ES-I3 (cell line): ENCODE data around the gene EEF1AKMT3.

Source experiments
- H3K36me3 ChIP-seq: 2 replicates; pipeline ENCODE4 v1.6.1; 2013; ENCODE audit warnings: mild to moderate bottlenecking, low read length, control low read depth, moderate library complexity; ENCODE audit not compliant: insufficient read depth
- H3K4me1 ChIP-seq: 2 replicates; pipeline ENCODE4 v1.6.1; 2013; ENCODE audit warnings: mild to moderate bottlenecking, control low read depth, low read length; ENCODE audit not compliant: insufficient read depth
- H3K9ac ChIP-seq: 2 replicates; pipeline ENCODE4 v1.6.1; 2013; ENCODE audit warnings: low read depth, mild to moderate bottlenecking, low read length, moderate library complexity
- H3K9me3 ChIP-seq: 2 replicates; pipeline ENCODE4 v1.6.1; 2013; ENCODE audit warnings: mild to moderate bottlenecking, low read length, moderate library complexity; ENCODE audit not compliant: control insufficient read depth, insufficient read depth

Gene EEF1AKMT3

DNA sequence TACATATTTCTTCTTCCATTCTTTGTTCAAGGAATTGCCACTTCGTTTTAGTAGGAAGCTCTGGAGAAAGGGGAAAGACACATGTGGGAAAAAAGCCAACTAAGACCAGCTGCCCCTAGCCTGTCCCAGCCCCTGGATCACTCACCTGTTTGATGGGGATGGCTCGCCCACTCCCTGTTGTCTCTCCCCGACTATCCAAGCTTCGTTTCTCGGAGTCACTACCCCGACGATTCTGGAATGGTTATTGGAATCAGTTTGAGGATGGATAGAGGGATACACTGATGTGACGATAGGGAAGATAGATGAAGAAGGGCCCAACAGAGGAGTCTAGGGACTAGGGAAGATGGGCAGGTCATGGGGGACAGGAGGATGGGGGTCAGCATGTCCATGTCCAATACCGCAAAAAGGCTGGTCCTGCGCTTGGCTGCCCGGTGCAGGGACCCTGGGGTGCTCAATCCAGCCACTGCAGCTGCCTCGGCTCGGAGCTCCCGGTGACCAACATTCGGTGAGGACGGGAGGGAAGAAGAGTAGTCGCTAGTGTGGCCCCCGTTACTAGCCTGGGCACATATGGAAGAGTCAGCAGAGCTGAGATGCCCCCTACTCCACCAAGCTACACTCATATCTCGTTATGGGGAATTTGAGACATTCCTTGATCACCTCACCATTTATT, 40.9 kb upstream of the EEF1AKMT3 start:
- peaks cover 6% of the 10 kb centered on the region for H3K4me1 ChIP-seq
- no peaks in the 10 kb centered on the region for H3K36me3 ChIP-seq
- no peak overlapping the region for H3K9ac ChIP-seq
- H3K9me3 ChIP-seq = no peaks in the 10 kb centered on the region

DNA sequence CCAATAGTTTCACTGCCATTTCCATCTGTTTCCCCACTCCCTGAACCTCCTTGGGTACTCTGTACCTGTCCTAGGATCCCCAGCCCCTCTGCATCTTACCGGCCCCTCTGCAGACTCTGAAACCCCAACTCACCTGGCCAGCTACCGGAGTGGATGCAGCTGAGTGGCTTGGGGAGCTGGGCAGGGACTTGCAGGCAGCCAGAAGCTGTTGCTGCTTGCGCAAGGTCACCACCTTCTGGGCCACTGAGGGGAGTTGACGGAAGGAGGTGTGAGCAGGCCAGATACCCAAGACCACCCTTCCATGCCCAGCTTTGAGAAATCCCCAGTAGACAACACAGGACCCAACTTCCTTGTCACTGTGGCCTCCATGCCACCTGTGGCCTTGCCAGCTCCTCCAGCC, 40.1 kb upstream of the EEF1AKMT3 start:
- Histone ChIP-seq H3K36me3 (no peaks in the 10 kb centered on the region), H3K9ac (no peak overlapping the region)

DNA sequence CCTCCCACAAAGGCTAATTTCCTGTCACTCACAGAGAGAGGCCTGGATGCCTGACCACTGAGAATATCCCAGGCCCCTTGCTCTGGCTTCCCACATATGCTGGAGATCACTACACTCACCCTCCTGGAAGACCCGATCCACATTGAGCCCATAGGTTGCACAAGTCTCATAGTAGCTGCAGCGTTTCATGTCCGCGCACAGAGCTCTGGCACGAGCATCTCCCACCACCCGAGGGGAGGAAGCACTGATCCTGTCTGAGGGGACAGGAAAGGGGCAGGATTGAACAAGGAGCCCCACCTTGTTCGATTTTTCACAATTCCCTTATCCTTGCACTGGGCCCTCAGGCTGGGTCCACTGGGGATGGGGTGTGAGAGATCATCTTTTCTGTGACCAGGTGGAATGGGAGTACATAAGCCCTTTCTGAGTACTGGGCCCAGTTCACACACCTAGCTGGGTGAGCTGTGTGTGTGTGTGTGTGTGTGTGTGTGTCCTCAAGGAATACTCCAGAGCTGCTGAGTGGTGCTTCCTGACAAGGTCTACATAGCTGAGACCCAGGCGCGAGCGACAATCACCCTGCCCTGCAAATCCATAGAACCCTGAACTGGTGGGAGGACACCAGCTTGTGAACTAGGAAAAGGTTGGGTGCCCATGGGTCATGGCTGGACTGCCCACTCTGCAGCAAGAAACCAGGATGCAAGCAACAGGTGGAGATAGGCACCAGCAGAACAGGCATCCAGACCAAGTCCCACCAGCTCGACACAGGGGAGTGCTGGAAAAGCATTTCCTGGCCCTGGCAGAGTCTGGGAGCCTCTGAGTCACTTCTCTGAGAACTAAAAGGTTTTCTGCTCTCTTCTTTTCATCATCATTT, 39.5 kb upstream of the EEF1AKMT3 start:
- Histone ChIP-seq H3K4me1 (peaks cover 9% of the 10 kb centered on the region), H3K9me3 (no peaks in the 10 kb centered on the region), H3K9ac (no peak overlapping the region), H3K36me3 (no peaks in the 10 kb centered on the region)

More for the DNA sequence above, 40.1 kb upstream of the EEF1AKMT3 start:
- H3K9me3 ChIP-seq = no peaks in the 10 kb centered on the region
- H3K4me1 ChIP-seq = peaks cover 9% of the 10 kb centered on the region

DNA sequence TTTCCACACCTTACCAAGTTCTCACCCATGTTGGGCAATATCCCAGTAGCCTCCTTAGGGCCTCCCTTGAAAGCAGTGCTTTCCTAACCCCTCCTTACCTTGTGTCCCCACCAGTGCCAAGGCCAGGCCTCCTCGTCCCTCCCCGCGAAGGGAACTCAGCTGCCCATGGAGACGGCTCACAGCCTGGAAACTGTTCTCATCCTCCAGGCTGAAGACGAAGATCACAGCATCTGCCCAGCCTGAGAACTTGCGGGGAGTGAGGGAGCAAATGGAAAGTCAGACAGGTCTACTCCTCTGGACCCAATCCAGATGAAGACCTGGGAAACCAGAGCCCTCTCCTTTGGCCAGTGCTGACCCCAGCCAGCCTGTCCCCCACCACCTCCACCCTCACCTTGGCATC, 38.5 kb upstream of the EEF1AKMT3 start:
- Histone ChIP-seq H3K4me1 (peaks cover 9% of the 10 kb centered on the region), H3K36me3 (no peaks in the 10 kb centered on the region), H3K9ac (no peak overlapping the region), H3K9me3 (no peaks in the 10 kb centered on the region)

DNA sequence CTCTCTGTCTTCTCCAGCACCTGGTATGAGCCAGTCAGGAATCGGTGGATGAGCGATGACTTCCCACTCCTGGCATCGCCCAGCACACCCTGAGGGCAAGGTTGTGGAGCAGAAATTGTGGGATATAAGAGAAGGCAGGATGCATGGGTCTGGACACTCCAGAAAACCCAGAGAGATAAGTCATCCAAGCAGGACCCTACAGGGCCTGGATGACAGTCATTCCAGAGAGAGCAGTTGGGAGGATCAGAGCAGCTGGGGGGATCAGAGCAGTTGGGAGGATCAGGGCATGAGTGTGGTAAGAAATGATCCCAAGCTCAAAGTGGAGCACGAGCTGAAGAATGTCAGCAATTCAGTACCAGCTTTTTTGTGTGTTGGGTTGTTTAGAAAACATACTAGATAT, 37.8 kb upstream of the EEF1AKMT3 start:
- H3K4me1 ChIP-seq = peaks cover 15% of the 10 kb centered on the region
- H3K36me3 ChIP-seq = no peaks in the 10 kb centered on the region
- H3K9ac ChIP-seq = no peak overlapping the region
- no peaks in the 10 kb centered on the region for H3K9me3 ChIP-seq

DNA sequence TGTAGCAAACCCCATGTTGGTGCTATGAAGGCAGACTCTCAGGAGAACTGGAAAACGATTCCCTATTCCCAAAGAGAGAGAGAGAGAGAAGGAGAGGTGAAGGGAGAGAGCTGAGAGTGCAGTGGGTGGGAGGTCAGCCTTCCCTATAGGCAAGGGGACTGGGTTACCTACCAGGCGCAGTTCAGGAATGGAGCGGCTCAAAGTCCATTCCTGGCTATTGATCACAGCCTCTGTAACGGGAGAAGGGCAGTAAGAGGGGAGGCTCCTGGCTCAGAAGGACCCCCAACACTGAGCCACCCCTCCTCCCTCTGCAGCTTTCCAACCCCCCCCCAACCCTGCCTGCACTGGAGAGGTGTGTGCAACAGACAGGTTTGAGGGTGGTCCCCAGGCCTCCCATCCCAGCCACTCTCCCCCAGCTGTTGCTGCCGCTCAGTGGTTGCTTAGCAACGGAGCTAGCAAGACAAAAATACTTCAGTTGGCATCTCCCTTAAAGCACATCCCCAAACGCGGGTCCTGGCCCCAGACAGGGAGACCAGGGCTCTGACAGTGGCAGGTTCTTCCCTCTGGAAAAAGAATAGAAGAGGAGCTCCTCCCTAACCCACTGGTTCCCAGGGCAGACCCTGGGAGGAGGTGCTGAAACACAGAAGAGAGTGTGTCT, 37.1 kb upstream of the EEF1AKMT3 start:
- no peak overlapping the region for H3K9ac ChIP-seq
- no peaks in the 10 kb centered on the region for H3K9me3 ChIP-seq
- H3K4me1 ChIP-seq = peaks cover 16% of the 10 kb centered on the region
- no peaks in the 10 kb centered on the region for H3K36me3 ChIP-seq

DNA sequence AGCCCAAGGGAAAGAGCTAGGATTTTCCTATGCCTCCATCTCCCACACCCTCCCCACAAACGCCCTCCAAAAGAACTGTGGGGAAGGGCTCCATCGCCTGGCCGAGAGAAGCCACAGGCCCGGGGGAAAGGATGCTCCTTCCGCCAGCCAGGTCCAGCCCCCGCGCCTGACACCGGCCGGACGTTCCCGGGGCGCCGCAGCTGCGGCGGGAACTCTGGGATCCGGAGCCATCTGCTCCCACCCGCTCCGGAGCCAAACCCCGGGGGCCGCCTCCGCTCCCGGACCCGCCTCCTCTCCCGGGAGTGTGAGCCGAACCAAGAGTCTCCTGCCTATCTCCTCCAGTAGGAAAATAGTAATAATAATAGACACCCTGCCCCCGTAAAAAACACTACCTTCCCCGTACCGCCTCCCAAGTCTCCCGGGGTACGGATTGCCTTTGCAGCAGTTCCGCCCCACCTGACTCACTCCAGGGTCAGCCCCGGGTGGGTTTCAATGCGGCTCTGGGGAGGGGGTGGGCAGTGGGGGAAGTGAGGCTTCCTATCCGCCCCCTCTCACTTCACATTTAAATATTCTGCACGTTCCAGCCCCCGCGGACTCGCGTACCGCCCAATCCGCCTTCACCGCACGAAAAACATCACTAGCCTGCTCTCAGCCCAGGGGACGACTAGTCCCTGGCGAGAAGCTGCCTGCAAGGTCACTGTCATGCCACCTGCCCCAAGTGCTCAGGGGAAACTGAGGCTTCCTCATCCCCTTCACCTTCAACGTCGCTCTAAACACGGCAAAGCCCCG, 36.3 kb upstream of the EEF1AKMT3 start:
- Histone ChIP-seq H3K9me3 (no peaks in the 10 kb centered on the region), H3K9ac (peak overlapping the region; percentile 37; the same call in 1 of the 2 replicates), H3K4me1 (peaks cover 16% of the 10 kb centered on the region), H3K36me3 (no peaks in the 10 kb centered on the region)

DNA sequence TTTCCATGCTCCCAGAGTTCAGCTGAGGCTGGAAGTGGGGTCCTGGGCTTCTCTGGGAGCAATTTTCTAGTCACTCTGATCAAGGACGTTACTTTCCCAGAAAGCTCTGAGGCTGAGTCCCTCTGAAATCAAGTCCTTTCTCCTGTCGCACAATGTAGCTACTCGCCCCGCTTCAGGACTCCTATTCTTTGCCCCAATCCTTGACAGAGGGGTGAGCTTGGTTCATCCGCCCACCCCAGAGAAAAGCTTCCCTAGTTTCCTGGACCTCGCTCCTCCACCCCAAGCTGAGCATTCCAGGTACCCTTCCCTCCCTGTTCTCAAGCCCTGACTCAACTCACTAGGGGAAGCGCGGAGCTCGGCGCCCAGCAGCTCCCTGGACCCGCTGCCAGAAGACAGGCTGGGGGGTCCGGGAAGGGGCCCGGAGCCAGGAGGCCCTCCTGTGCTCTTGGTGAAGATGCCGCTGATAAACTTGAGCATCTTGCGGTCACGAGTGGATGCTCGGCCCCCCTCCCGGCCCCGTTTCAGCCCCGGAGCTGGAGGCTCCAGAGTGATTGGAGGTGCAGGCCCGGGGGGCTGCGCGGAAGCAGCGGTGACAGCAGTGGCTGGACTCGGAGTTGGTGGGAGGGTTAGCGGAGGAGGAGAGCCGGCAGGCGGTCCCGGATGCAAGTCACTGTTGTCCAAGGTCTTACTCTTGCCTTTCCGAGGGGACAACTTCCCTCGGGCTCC, 35.5 kb upstream of the EEF1AKMT3 start:
- no peaks in the 10 kb centered on the region for H3K36me3 ChIP-seq
- peaks cover 16% of the 10 kb centered on the region for H3K4me1 ChIP-seq
- H3K9ac ChIP-seq = peak overlapping the region; percentile 37; the same call in 1 of the 2 replicates
- no peaks in the 10 kb centered on the region for H3K9me3 ChIP-seq

DNA sequence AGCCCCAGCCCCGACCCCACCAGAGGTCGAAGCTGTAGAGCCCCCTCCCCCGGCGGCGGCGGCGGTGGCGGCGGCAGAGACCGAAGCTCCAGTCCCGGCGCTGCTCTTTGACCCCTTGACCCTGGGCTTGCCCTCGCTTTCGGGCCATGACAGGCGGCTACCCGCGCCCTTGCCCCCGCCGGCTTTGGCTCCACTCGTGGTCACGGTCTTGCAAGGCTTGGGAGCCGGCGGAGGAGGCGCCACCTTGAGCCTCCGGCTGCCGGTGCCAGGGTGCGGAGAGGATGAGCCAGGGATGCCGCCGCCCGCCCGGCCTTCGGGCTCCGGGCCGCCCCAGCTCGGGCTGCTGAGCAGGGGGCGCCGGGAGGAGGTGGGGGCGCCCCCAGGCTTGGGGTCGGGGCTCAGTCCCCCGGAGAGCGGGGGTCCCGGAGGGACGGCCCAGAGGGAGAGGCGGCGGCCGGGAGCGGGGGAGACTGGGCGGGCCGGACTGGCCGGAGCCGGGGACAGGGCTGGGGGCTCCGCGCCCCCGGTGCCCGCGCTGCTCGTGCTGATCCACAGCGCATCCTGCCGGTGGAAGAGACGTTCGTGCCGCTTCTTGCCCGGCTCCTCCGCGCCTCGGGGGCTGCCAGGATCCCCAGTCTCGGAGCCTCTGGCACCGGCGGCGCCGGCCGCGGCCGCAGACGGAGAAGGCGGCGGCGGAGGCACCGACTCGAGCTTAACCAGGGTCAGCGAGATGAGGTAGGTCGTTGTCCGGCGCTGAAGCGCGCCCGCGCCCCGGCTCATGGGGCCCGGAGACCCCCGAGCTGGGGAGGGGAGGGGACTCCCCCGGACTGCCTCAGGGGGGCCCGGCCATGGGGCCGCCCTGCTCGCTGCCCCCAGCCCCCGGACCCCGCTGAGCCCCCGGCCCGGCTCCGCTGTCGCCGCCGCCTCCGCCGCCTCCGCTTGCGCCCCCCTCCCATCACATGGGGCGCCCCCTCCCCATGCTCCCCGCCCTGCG, 34.6 kb upstream of the EEF1AKMT3 start:
- peak overlapping the region; percentile 29; the same call in 1 of the 2 replicates for H3K9ac ChIP-seq

DNA sequence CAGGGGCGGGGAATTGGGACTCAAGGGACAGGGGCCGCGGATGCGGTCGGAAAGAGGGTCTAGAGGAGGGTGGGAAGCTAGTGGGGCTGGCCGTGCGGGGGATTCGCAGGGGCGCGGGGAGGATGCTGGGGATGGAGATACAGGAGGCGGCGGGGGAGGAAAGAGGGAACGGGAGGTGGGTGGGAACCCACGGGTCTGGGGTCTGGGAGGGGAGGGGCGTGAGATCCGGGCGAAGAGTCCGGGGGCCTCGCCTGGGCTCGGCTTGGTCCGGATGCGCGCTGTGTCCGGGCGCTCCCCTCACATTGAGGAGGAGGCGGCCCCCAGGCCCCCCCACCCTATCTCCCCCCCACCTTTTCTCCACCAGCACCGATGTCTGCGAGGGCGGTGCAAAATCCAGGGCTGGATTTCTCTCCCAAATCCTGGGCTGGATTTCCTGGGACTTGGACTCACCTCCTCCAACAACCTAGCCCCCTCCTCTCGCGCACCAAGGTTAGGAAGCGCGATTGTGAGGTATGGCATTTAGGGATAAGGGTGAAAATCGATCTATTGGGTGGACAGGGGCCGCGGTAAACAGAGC, 33.7 kb upstream of the EEF1AKMT3 start, which contains the start of gene AGAP2:
Gene AGAP2 (minus strand): TSS at position 82 of the 577 bp plus-strand sequence. CDS start 496 bp downstream, outside the sequence.
- peaks cover 16% of the 10 kb centered on the region for H3K4me1 ChIP-seq
- H3K9ac ChIP-seq = peak within 1 kb of the TSS; percentile 29; the same call in 1 of the 2 replicates

More for the DNA sequence above, 34.6 kb upstream of the EEF1AKMT3 start:
- Histone ChIP-seq H3K36me3 (no peaks in the 10 kb centered on the region), H3K9me3 (no peaks in the 10 kb centered on the region), H3K4me1 (peaks cover 16% of the 10 kb centered on the region)

DNA sequence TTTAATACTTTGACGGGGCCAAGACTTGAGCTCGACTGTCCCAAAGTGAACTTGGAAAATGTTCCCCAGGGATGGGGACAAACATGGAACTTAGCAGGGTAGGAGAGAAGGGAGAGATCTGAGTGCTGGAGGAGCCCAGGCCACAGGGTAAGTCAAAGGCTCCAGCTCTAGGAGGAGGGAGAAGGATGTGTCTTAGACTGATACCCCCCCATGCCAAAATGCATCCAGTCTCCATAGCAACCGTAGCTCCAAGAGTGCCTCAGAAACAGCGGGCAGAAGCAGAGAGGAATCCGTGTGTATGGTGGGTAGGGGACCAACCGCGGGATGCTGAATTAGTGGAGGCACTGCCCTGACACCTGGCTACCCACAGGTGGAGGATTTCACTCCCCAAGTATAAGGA, 33.0 kb upstream of the EEF1AKMT3 start:
- Histone ChIP-seq H3K9ac (peak overlapping the region; percentile 13; the same call in 1 of the 2 replicates), H3K4me1 (peaks cover 16% of the 10 kb centered on the region), H3K9me3 (no peaks in the 10 kb centered on the region), H3K36me3 (no peaks in the 10 kb centered on the region)

More for the DNA sequence above, 33.7 kb upstream of the EEF1AKMT3 start, which contains the start of gene AGAP2:
- H3K9me3 ChIP-seq = no peaks in the 10 kb centered on the region
- no peaks in the 10 kb centered on the region for H3K36me3 ChIP-seq

DNA sequence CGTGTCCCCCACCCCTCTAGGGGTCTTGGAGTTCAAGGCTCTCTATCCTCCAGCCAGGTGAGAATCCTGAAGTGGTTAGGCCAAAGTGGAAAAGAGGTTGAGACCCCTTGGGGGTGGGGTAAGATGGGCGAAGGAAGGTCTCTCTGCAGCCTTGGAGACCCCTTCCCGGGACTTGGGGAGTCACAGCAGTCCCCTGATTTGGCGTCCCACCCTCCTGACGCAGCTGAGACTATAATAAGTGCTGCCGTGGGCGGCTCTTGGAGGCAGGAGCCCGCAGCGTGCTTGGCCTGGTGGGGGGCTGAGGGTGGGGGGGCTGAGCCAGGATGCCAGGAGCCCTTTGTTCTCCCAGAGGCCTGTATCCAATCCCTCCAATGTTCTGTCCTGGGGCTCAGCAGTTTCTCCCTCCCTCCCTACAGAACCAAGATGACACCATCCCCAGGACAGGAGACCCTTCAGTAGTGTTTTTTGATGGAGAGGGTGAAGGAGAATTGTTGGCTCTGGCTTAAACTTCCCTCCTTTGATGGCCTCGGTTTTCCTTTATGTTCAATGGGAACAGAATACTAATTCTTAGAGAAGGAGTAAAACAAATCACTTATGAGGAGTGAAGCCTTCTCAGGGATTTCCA, 32.4 kb upstream of the EEF1AKMT3 start:
- no peaks in the 10 kb centered on the region for H3K36me3 ChIP-seq
- H3K9me3 ChIP-seq = no peaks in the 10 kb centered on the region
- peaks cover 12% of the 10 kb centered on the region for H3K4me1 ChIP-seq
- H3K9ac ChIP-seq = no peak overlapping the region
